Natural killer cell (primary cell): ENCODE data around the gene CAVIN1. TPM values are rescaled to one million over a fixed set of nuclear protein-coding genes. Genes with fewer than 3 reads are reported as not detected.
A peak's percentile ranks its signal among the peaks of the same experiment; 100 is the strongest.

Source experiments
- ATAC-seq, 3 donors: fragments of 150-1000 bp in 2 of 3; fragments of 200-7000 bp in 1 of 3; cut with Tn5 transposase; 1 replicate in 1 of 3; 2 replicates in 2 of 3; pipeline ENCODE4 v1.10.0; 2021; ENCODE audit warnings: mild to moderate bottlenecking in 2 of 3, moderate library complexity in 2 of 3
- DNase-seq, 2 donors: peaks; one replicate each; pipeline versions ENCODE4 v3.0.0 to v3.0.0-alpha.2; 2013 to 2021; ENCODE audit warnings: mixed read lengths in 1 of 2
- H3K27ac ChIP-seq: one replicate; pipeline ENCODE4 v1.5.1; 2013; ENCODE audit warnings: mild to moderate bottlenecking, low read length
- H3K27me3 ChIP-seq: one replicate; pipeline ENCODE4 v1.6.1; 2013; ENCODE audit warnings: low read length; ENCODE audit not compliant: control insufficient read depth, insufficient read depth
- H3K36me3 ChIP-seq: one replicate; pipeline ENCODE4 v1.6.1; 2013; ENCODE audit warnings: low read length; ENCODE audit not compliant: control insufficient read depth, insufficient read depth
- H3K4me1 ChIP-seq: one replicate; pipeline ENCODE4 v1.6.1; 2013; ENCODE audit warnings: low read length; ENCODE audit not compliant: control insufficient read depth, insufficient read depth
- H3K4me3 ChIP-seq: one replicate; pipeline ENCODE4 v1.5.1; 2013; ENCODE audit warnings: low read length
- H3K9me3 ChIP-seq: one replicate; pipeline ENCODE4 v1.6.1; 2013; ENCODE audit warnings: low read length; ENCODE audit not compliant: control insufficient read depth, insufficient read depth
- H3K27ac Mint-ChIP-seq, 2 donors: one replicate each; pipeline ENCODE4 v1.8.0; 2022; ENCODE audit warnings: mild to moderate bottlenecking in 2 of 2, mixed read lengths in 2 of 2, moderate library complexity in 1 of 2
- H3K27me3 Mint-ChIP-seq, 2 donors: one replicate each; pipeline ENCODE4 v1.8.0; 2022; ENCODE audit warnings: low read depth in 2 of 2, mixed read lengths in 2 of 2
- H3K36me3 Mint-ChIP-seq: one replicate; pipeline ENCODE4 v1.8.0; 2022; ENCODE audit warnings: mixed read lengths
- H3K4me1 Mint-ChIP-seq, 2 donors: one replicate each; pipeline ENCODE4 v1.8.0; 2022; ENCODE audit warnings: mixed read lengths in 2 of 2
- H3K4me3 Mint-ChIP-seq: one replicate; pipeline ENCODE4 v1.8.0; 2022; ENCODE audit warnings: mild to moderate bottlenecking, moderate library complexity, mixed read lengths
- H3K9me3 Mint-ChIP-seq, 2 donors: one replicate each; pipeline ENCODE4 v1.8.0; 2022; ENCODE audit warnings: mixed read lengths in 2 of 2
- WGBS: methylation state at CpG from one replicate; pipeline ENCODE4 v1.1.7; 2013; ENCODE audit warnings: missing lambda C conversion rate; ENCODE audit not compliant: insufficient coverage; 5-methylcytosine and 5-hydroxymethylcytosine counted together
- intact Hi-C: fragments of 100-400 bp; cut with micrococcal nuclease; formaldehyde crosslinking; loops from one replicate; pipeline ENCODE4 v1.14.2; 2022
- total RNA-seq, 4 donors: library from RNA; stranded (reverse); fragments of 120-200 nt in 1 of 4; gene quantifications; one replicate each; pipeline versions ENCODE4 v1.2.3 to v1.2.4, GENCODE V29; 2013 to 2022
- TF ChIP-seq, protein P1 (sequence below): fragments of 200-600 bp; IDR thresholded peaks from one replicate; pipeline ENCODE4 v1.8.0; 2022; ENCODE audit warnings: antibody characterized with exemption

Gene CAVIN1
- total RNA-seq, 3 donors from 2014 or later (not counting 1 experiment from before 2014, with no cell fraction given): 0.11 to 0.20 TPM; not detected in 1

GRCh38 chr17:42378959-42379594 is 44.0 kb downstream of the CAVIN1 start:
- Mint-ChIP-seq H3K4me3 (peak overlapping the region; percentile 83), H3K4me1 (peaks cover 47 to 57% of the 10 kb centered on the region in 2 donors), H3K27me3 (no peaks in the 10 kb centered on the region), H3K36me3 (no peaks in the 10 kb centered on the region), H3K27ac (peak overlapping the region; percentile 72 to 73), H3K9me3 (no peaks in the 10 kb centered on the region)
- peaks cover 15% of the 10 kb centered on the region for H3K4me1 ChIP-seq
- H3K27me3 ChIP-seq: no peaks in the 10 kb centered on the region
- WGBS: 7% methylated on average over 6 of the region's 6 CpGs
- ATAC-seq (peak; percentile 58 to 76 (median 60)), DNase-seq (peak in 1 of 2 donors; percentile 40)
- peak overlapping the region; percentile 40 for H3K27ac ChIP-seq
- intact Hi-C loops: no loop called here
- H3K36me3 ChIP-seq: peaks cover 2% of the 10 kb centered on the region
- H3K9me3 ChIP-seq: no peaks in the 10 kb centered on the region
- H3K4me3 ChIP-seq: no peak overlapping the region
- TF ChIP-seq, protein P1, sequence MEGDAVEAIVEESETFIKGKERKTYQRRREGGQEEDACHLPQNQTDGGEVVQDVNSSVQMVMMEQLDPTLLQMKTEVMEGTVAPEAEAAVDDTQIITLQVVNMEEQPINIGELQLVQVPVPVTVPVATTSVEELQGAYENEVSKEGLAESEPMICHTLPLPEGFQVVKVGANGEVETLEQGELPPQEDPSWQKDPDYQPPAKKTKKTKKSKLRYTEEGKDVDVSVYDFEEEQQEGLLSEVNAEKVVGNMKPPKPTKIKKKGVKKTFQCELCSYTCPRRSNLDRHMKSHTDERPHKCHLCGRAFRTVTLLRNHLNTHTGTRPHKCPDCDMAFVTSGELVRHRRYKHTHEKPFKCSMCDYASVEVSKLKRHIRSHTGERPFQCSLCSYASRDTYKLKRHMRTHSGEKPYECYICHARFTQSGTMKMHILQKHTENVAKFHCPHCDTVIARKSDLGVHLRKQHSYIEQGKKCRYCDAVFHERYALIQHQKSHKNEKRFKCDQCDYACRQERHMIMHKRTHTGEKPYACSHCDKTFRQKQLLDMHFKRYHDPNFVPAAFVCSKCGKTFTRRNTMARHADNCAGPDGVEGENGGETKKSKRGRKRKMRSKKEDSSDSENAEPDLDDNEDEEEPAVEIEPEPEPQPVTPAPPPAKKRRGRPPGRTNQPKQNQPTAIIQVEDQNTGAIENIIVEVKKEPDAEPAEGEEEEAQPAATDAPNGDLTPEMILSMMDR: no peak

GRCh38 chr17:42378359-42378958 is 44.6 kb downstream of the CAVIN1 start:
- Histone ChIP-seq H3K4me1 (peaks cover 15% of the 10 kb centered on the region), H3K27ac (peak overlapping the region; percentile 40), H3K36me3 (peaks cover 2% of the 10 kb centered on the region), H3K9me3 (no peaks in the 10 kb centered on the region), H3K27me3 (no peaks in the 10 kb centered on the region), H3K4me3 (no peak overlapping the region)
- 62% methylated on average over 8 of the region's 10 CpGs for WGBS
- TF ChIP-seq, protein P1: no peak
- no peaks in the 10 kb centered on the region for H3K9me3 Mint-ChIP-seq
- no peak for ATAC-seq
- H3K4me3 Mint-ChIP-seq: peak overlapping the region; percentile 83
- H3K27ac Mint-ChIP-seq: peak overlapping the region; percentile 72 to 73
- intact Hi-C loops: no loop called here
- no peaks in the 10 kb centered on the region for H3K36me3 Mint-ChIP-seq
- DNase-seq: no peak
- H3K27me3 Mint-ChIP-seq: no peaks in the 10 kb centered on the region
- H3K4me1 Mint-ChIP-seq: peaks cover 43 to 53% of the 10 kb centered on the region in 2 donors

DNA sequence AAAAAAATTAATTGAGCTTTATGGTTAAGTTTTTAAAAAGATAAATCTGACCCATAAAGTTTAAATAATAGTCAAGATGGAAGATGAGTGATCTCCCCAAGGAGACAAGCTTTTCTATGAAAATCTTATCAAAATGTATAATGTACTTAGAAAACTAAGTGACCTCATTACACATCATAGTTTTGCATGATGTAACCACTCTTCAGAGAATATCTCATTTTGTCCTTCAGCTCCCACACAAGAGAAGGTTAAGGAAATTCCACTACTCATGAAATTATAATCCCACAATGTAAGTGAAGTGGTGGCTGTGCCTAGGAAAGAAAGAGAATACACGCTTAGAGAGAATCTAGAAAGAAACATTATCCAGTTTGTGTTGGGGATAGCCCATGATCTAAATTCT is 49.2 kb downstream of the CAVIN1 start:
- intact Hi-C loops: no loop called here
- Mint-ChIP-seq H3K9me3 (no peaks in the 10 kb centered on the region), H3K36me3 (no peaks in the 10 kb centered on the region), H3K27ac (no peak overlapping the region), H3K27me3 (no peaks in the 10 kb centered on the region), H3K4me3 (no peak overlapping the region), H3K4me1 (peaks cover 39 to 50% of the 10 kb centered on the region in 2 donors)
- Histone ChIP-seq H3K27ac (no peak overlapping the region), H3K36me3 (peaks cover 5% of the 10 kb centered on the region), H3K9me3 (no peaks in the 10 kb centered on the region), H3K27me3 (no peaks in the 10 kb centered on the region), H3K4me3 (no peak overlapping the region), H3K4me1 (peaks cover 28% of the 10 kb centered on the region)
- TF ChIP-seq, protein P1: no peak
- WGBS: no CpG with 5 or more reads among the region's 1 CpG
- ATAC-seq (no peak), DNase-seq (no peak)
